HUDEP-2 (cell line): ENCODE measurements around the gene DICER1.
A peak's percentile ranks its signal among the peaks of the same experiment; 100 is the strongest.
"Not testable (repeated sequence)": the region's sequence is repeated elsewhere in the genome, so short reads cannot be mapped to it uniquely, and the experiment has no call there.

ENCODE experiments used
- DNase-seq, 76 experiments: peaks; one replicate each; lab custom pipeline; 2025; ENCODE audit not compliant: unreplicated experiment in 76 of 76; lab: John Stamatoyannopoulos, UW

DICER1 gene

DNA sequence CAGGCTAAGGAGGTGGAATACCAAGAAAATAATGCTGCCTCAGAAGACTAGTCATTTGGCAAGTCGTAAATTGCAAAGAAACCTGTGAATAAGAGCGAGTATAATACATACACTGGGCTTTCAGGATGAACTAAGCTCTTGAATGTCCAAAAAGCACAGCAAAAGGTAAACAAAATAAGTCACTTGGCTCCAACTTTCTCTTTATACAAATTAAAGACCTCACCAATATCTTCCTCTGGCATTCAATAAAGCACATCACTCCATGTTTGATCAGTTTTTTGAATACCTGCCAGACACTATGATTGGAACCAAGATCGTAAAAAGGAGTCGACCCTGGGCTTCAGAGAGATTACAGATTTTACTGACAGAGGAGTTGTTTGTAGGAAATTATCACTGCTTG is 3.5 kb downstream of the DICER1 start:
- no peak for DNase-seq

- DNase-seq, result no peak
These were observed 5.8 kb downstream of the DICER1 start for GRCh38 chr14:95151561-95151960.

DNA sequence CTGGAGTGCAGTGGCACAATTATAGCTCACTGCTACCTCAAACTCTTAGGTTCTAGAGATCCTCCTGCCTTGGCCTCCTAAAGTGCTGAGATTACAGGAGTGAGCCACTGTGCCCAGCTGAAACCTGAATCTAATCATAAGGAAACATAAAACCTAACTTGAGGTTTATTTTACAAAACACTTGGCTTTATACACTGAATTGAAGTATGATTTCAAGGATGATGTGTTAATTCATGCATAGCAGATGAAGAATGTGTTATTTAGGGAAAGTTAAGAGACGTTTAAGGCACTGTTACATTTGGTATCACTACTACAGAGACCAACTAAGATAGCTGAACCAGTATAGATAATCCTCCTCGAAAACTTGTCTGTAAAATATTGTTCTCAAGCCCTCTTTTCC is 6.4 kb downstream of the DICER1 start:
- no peak for DNase-seq

GRCh38 chr14:95149441-95149840 is 7.9 kb downstream of the DICER1 start:
- DNase-seq, result no peak

DNA sequence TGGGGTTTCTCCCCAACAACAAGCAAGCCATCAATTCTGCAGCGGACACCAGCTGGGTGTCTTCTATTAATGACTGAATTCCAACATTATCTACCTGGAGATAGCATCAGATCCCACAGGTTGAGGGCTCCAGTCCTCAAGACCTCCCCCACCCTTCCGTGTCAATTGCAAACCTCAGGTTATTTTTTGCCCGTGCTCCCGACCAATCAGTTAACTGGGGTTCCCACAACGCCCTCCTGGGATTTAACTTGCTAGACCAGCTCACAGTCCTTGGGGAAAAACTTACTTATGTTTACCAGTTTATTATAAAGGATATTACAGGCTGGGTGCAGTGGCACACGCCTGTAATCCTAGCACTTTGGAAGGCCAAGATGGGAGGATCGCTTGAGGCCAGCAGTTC is 9.7 kb downstream of the DICER1 start:
- no peak for DNase-seq

- no peak for DNase-seq
These were observed 11.1 kb downstream of the DICER1 start for GRCh38 chr14:95146079-95146771.

DNA sequence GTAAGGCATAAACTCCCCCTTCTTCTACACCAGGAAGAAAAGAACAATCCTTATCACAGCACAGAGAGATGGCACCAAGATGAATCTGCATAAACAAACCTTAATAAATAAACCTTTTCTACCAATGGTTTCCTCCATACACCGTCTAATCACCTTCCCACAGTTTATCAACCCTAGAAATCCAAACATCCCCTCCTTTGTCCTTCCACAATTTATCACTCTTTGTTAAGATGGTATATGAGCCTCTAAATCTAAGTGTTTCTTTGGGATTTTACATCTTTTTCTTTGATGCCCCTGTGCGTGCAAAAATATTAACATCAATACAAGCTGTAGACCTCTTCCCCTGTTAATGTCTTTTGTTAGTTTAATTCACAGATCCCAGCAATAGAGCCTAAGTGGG is 12.5 kb downstream of the DICER1 start:
- no peak for DNase-seq

DNA sequence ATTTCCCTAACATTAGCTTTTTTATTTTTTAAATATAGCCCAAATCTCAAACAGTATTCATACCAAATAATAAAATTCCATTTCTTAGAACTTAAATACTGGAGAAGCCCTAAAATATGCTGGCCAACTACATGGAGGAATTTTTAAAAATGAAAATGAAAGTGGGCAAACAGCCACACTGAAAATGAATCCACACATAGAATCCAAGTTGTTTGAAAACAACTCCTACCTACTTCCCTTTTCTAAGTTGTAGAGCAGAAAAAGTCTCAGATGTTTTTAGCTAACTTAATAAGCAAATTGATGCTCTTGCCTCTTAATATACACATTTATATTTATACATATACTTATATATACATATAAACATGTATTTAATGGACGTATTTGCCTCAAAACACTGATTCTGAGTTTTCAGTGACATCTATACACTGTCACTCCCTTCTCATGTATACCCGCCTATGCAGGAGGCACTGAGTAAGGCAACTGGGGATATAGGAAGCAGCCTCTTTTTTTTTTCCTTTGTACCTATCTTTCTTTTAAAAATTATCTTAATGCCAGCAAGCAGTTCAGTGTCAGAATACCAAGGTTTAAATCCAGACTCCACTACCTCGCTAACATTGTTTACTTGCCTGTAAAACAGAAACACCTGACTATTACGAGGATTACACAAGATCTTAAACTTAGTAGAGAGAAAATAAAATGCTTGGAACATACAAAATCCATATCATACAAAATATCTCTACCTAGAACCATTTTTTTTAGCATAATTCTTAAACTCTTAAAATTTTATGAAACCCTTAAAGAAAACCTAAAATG is 13.3 kb downstream of the DICER1 start:
- DNase-seq, result peak in 1 of 76 experiments; percentile 9

DNA sequence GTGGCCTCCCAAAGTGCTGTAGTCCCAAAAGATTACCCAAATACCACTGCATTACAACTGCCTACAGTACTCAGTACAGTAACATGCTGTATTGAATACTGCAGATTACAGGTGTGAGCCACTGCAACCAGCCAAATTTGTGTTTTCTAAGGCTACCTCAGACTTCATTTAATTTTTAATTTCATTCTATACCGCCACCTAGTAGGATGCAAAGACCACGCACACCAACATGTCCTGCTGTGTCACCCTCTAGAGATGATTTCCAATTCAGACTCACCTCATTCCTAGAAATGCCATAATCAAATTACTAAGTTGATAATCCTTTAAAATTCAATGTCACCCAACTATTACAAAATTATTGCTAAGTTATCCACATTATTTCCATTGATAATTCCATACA is 15.1 kb downstream of the DICER1 start:
- no peak for DNase-seq

DNA sequence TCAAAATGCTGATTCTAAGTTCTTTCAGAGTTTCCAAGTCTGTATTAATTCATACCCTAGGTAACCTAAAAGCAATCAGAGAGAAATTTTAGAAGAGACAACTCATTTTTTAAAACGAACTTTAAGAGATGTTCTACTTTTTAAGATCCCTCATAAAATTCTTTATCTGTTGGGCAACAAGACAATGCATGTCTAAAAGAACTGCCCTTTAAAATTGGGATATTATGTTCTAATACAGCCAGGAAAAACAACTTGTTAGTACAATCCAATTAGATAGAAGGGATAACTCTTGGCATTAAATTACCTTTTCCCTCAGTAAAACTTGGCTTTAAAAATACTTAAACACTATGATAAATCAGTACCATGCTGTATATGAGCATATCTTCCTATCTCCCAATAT is 15.6 kb downstream of the DICER1 start:
- no peak for DNase-seq

GRCh38 chr14:95140060-95140858 is 17.1 kb downstream of the DICER1 start:
- DNase-seq, result no peak

DNA sequence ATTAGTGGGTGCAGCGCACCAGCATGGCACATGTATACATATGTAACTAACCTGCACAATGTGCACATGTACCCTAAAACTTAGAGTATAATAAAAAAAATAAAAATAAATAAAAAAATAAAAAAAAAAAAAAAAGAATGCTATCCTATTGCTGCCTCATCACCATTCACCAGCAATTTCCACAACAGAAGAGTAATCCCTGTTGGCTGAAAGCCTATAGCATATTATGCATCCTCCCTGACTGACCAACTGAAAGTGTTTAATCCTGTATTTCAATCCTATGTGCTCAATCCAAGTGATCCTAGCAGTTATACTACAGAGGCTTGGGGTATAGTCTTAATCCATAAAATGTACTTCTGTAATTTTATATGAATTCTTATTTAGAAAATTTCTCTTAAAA is 18.5 kb downstream of the DICER1 start:
- DNase-seq, result no peak

- DNase-seq, result not testable (repeated sequence)
These were observed 18.9 kb downstream of the DICER1 start for GRCh38 chr14:95138455-95138854.

GRCh38 chr14:95137804-95138167 is 19.5 kb downstream of the DICER1 start:
- DNase-seq, result no peak

- no peak for DNase-seq
These were observed 20.0 kb downstream of the DICER1 start for GRCh38 chr14:95137164-95137803.

DNA sequence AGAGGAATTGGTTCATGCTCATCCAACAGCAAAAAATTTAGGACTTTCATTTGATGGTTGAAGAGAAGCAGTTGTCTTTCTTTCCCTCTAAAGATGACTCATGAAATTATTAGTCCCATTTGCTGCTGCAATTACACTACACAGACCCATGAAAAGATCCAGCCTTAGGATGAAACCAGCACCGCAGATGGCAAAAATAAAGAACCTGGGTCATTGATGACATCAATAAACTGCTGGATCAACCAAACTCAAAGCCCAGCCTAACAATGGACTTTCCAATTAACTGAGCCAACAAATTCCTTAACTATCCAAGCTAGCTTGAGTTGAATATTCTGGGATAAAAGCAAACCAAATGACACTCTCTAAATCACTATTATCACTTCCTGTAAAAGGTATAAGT is 20.7 kb downstream of the DICER1 start:
- DNase-seq, result no peak

DNA sequence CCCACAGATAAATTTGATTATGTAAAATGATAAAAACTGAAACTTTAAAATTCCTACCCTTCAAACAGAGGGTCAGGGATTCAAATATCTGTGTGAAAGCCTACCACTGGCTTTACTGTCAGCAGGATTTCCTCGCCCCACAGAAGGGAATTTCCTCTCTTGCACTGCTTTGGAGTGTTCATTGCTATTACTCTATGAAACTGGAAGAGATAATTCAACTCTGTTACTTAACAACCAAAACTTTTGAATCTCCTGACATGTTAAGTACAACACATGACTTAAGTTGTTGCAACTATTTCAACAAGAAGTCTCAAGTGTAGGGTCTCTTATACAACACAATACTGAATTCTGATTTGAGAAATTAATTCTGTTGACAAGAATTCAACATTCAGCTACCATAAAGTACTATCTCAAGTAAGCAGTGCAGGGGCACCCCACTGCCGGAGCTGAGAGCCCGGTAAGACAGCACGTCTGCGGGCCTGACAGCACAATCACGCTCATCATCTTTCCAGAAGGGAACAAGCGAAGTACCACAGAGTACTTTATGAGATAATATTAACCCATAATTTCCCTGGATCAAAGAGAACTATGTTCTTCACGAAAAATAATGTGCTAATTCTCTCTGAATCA is 22.9 kb downstream of the DICER1 start:
- DNase-seq, result no peak

GRCh38 chr14:95133282-95133681 is 24.0 kb downstream of the DICER1 start:
- no peak for DNase-seq

GRCh38 chr14:95132760-95133159 is 24.6 kb downstream of the DICER1 start:
- DNase-seq, result no peak

GRCh38 chr14:95130549-95130948 is 26.8 kb downstream of the DICER1 start:
- no peak for DNase-seq

DNA sequence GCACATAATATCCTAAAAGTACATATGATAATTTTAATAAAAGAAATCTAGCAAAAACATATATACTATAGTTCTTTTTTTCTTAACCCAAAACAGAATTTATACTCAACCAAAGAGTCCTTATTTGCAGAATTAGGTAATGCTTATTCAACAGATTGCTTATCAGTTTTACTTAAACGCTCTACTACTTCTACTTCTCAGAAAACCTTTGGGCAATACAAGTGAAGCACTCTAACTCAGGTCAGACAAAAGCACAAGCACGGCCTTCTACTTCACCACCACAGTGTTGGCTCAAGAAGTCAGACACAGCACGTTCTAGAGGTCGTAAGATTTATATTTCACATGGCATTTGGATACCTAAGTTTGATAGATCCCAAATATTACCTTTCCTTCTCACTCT is 29.2 kb downstream of the DICER1 start:
- no peak for DNase-seq
